Neural cell (in vitro differentiated cells): Measurements from ENCODE around the gene NRG3. TPM values are rescaled to one million over a fixed set of nuclear protein-coding genes. Genes with fewer than 3 reads are reported as not detected.

Experiments used
- H2AFZ ChIP-seq: fragments of 200-600, 300-800 bp; sonication (generic), shearing (Covaris generic); 2 replicates; pipeline ENCODE4 v1.6.0; 2014; ENCODE audit warnings: low read depth, mild to moderate bottlenecking, antibody characterized with exemption, low read length, moderate library complexity
- H3F3A ChIP-seq: fragments of 200-600 bp; shearing (Covaris generic); 2 replicates; pipeline ENCODE4 v1.6.1; 2016; ENCODE audit warnings: mild to moderate bottlenecking, moderate library complexity, mixed read lengths, antibody characterized with exemption, low read length; ENCODE audit not compliant: insufficient read depth, poor library complexity, severe bottlenecking
- H3K27ac ChIP-seq: fragments of 200-600, 300-800 bp; sonication (generic), shearing (Covaris generic); 2 replicates; pipeline ENCODE4 v1.5.1; 2014; ENCODE audit warnings: mild to moderate bottlenecking, low read length, moderate library complexity
- H3K27me3 ChIP-seq: fragments of 300-800, 200-600 bp; sonication (generic), shearing (Covaris generic); 2 replicates; pipeline ENCODE4 v1.6.0; 2014; ENCODE audit warnings: mild to moderate bottlenecking, low read depth, low read length, moderate library complexity; ENCODE audit not compliant: insufficient read depth
- H3K36me3 ChIP-seq: fragments of 300-800, 200-600 bp; sonication (generic), shearing (Covaris generic); 2 replicates; pipeline ENCODE4 v1.5.1; 2014; ENCODE audit warnings: mild to moderate bottlenecking, antibody characterized with exemption, low read length, moderate library complexity; ENCODE audit not compliant: insufficient read depth
- H3K4me2 ChIP-seq: fragments of 300-800, 200-600 bp; sonication (generic), shearing (Covaris generic); 2 replicates; pipeline ENCODE4 v1.6.0; 2014; ENCODE audit warnings: mild to moderate bottlenecking, low read length
- H3K4me3 ChIP-seq: fragments of 300-800, 200-600 bp; sonication (generic), shearing (Covaris generic); 2 replicates; pipeline ENCODE4 v1.5.1; 2014; ENCODE audit warnings: mild to moderate bottlenecking, low read length, moderate library complexity
- H3K79me2 ChIP-seq: fragments of 200-600 bp; shearing (Covaris generic); replicated peaks from 2 replicates; pipeline ENCODE4 v1.6.0; 2014; ENCODE audit warnings: mild to moderate bottlenecking, low read length, moderate library complexity; ENCODE audit not compliant: insufficient read depth
- H3K9ac ChIP-seq: fragments of 300-800, 200-600 bp; sonication (generic), shearing (Covaris generic); 2 replicates; pipeline ENCODE4 v1.6.1; 2016; ENCODE audit warnings: mild to moderate bottlenecking, low read length, mixed read lengths
- H3K9me2 ChIP-seq: fragments of 200-600 bp; shearing (Covaris generic); 2 replicates; pipeline ENCODE4 v1.6.1; 2016; ENCODE audit warnings: mild to moderate bottlenecking, low read length, mixed read lengths; ENCODE audit not compliant: insufficient read depth
- H3K9me3 ChIP-seq: fragments of 200-600, 300-800 bp; sonication (generic), shearing (Covaris generic); 2 replicates; pipeline ENCODE4 v1.6.1; 2016; ENCODE audit warnings: mild to moderate bottlenecking, mixed run types, low read length, moderate library complexity, mixed read lengths
- H4K20me1 ChIP-seq: fragments of 200-600 bp; shearing (Covaris generic); 2 replicates; pipeline ENCODE4 v1.6.1; 2016; ENCODE audit warnings: mild to moderate bottlenecking, mixed run types; ENCODE audit not compliant: insufficient read depth
- CTCF ChIP-seq: fragments of 450-650 bp; IDR thresholded peaks from 2 replicates; pipeline ENCODE4 v1.5.1; 2014; ENCODE audit warnings: antibody characterized with exemption, mild to moderate bottlenecking, moderate library complexity; ENCODE audit not compliant: poor library complexity, severe bottlenecking
- EP300 ChIP-seq: fragments of 450-650 bp; conservative IDR thresholded peaks from 2 replicates; pipeline ENCODE4 v1.6.1; 2014; ENCODE audit warnings: antibody characterized with exemption, mild to moderate bottlenecking, moderate library complexity; ENCODE audit not compliant: poor library complexity, severe bottlenecking
- EZH2 ChIP-seq: fragments of 200-600, 300-800 bp; shearing (Covaris generic), sonication (generic); IDR thresholded peaks from 2 replicates; pipeline ENCODE4 v1.6.1; 2014; ENCODE audit warnings: antibody characterized with exemption, low read length, borderline replicate concordance, mild to moderate bottlenecking; ENCODE audit not compliant: insufficient read depth, poor library complexity, severe bottlenecking
- MXI1 ChIP-seq: fragments of 450-650 bp; conservative IDR thresholded peaks from 2 replicates; pipeline ENCODE4 v1.6.1; 2014; ENCODE audit warnings: antibody characterized with exemption, mild to moderate bottlenecking; ENCODE audit not compliant: poor library complexity, severe bottlenecking
- POLR2AphosphoS5 ChIP-seq: IDR thresholded peaks from 2 replicates; pipeline ENCODE4 v1.6.1; 2012
- RAD21 ChIP-seq: fragments of 450-650 bp; conservative IDR thresholded peaks from 2 replicates; pipeline ENCODE4 v1.6.1; 2014; ENCODE audit warnings: antibody characterized with exemption, mild to moderate bottlenecking, moderate library complexity
- SMC3 ChIP-seq: fragments of 450-650 bp; conservative IDR thresholded peaks from 2 replicates; pipeline ENCODE4 v1.6.1; 2014; ENCODE audit warnings: antibody characterized with exemption, mild to moderate bottlenecking, moderate library complexity; ENCODE audit not compliant: poor library complexity
- TAF1 ChIP-seq: IDR thresholded peaks from 2 replicates; pipeline ENCODE4 v1.6.1; 2012; ENCODE audit warnings: low read depth
- polyA plus RNA-seq: library from polyadenylated mRNA; depleted of rRNA; stranded (reverse); fragments of >200 nt; gene quantifications from 2 replicates; pipeline ENCODE4 v1.2.3, GENCODE V29; 2014
- TF ChIP-seq, protein P1 (sequence below): IDR thresholded peaks from 2 replicates; pipeline ENCODE4 v1.6.1; 2012; ENCODE audit warnings: borderline replicate concordance

Gene NRG3
- polyA plus RNA-seq, 1 donor from 2014 or later, result 14.0 TPM

DNA sequence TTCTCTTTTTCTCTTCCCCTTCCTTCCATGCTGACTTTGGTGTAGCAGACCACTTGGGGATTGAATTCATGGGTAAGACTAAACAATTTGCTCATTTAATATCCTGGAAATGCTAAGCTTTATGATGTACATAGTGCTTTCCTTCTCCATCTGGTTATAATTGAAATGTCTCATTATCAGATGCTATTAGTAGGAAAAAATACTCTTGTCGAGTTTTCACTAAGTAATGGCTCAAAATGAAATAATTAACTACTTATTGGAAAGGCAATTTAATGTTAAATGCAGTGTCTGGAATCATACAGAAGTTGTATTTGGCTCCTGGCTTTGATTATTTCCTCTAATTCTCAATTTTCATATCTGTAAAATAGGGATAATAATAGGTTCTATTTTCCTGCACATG is 990.4 kb downstream of the NRG3 start:
- no peaks in the 10 kb centered on the region for H4K20me1 ChIP-seq
- H3K79me2 ChIP-seq, result no peaks in the 10 kb centered on the region

DNA sequence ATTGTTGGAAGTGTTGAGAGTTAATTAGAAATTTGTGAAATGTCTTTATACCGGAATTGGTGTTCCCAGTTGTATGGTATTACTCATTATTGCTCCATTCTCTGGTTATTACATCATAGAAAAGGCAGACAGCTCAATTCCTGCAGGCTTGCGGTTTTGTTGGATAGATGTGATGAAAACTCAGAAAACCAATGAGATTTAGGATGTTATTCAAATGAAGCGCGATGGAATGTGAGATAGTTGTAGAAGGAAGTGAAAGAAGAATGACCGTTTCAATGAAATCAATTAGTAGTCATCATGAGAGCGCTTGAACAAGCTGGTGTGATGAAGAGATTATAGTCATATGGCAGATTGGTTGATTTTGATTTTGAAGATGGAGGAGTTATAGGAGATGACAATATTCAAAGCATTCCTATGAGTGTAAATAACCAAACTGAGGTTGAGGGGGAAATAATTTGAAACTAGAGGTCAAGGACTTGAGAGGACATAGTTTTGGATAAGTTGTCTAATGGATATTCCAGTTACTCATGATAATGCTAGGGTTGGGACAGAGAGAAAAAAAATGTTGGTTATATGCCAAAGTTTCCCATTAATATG is 991.5 kb downstream of the NRG3 start:
- Histone ChIP-seq H3K4me2 (no peak overlapping the region), H3K9ac (no peak overlapping the region), H3F3A (no peaks in the 10 kb centered on the region), H3K27ac (no peak overlapping the region), H2AFZ (no peak overlapping the region), H3K9me3 (no peaks in the 10 kb centered on the region), H3K27me3 (no peaks in the 10 kb centered on the region), H4K20me1 (no peaks in the 10 kb centered on the region), H3K36me3 (no peaks in the 10 kb centered on the region), H3K4me3 (no peak overlapping the region), H3K9me2 (no peaks in the 10 kb centered on the region), H3K79me2 (no peaks in the 10 kb centered on the region)
- TF ChIP-seq POLR2AphosphoS5 (no peak), TAF1 (no peak), EP300 (no peak), MXI1 (no peak), RAD21 (no peak), SMC3 (no peak), CTCF (no peak)
- TF ChIP-seq, protein P1, sequence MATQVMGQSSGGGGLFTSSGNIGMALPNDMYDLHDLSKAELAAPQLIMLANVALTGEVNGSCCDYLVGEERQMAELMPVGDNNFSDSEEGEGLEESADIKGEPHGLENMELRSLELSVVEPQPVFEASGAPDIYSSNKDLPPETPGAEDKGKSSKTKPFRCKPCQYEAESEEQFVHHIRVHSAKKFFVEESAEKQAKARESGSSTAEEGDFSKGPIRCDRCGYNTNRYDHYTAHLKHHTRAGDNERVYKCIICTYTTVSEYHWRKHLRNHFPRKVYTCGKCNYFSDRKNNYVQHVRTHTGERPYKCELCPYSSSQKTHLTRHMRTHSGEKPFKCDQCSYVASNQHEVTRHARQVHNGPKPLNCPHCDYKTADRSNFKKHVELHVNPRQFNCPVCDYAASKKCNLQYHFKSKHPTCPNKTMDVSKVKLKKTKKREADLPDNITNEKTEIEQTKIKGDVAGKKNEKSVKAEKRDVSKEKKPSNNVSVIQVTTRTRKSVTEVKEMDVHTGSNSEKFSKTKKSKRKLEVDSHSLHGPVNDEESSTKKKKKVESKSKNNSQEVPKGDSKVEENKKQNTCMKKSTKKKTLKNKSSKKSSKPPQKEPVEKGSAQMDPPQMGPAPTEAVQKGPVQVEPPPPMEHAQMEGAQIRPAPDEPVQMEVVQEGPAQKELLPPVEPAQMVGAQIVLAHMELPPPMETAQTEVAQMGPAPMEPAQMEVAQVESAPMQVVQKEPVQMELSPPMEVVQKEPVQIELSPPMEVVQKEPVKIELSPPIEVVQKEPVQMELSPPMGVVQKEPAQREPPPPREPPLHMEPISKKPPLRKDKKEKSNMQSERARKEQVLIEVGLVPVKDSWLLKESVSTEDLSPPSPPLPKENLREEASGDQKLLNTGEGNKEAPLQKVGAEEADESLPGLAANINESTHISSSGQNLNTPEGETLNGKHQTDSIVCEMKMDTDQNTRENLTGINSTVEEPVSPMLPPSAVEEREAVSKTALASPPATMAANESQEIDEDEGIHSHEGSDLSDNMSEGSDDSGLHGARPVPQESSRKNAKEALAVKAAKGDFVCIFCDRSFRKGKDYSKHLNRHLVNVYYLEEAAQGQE, result no peak

More for the DNA sequence above, 990.4 kb downstream of the NRG3 start:
- Histone ChIP-seq H3F3A (no peaks in the 10 kb centered on the region), H3K36me3 (no peaks in the 10 kb centered on the region), H3K9me3 (no peaks in the 10 kb centered on the region), H3K9ac (no peak overlapping the region), H3K27me3 (no peaks in the 10 kb centered on the region), H3K4me2 (no peak overlapping the region), H3K27ac (no peak overlapping the region), H3K9me2 (no peaks in the 10 kb centered on the region), H2AFZ (no peak overlapping the region), H3K4me3 (no peak overlapping the region)
- no peak for TF ChIP-seq MXI1
- no peak for TF ChIP-seq CTCF
- TF ChIP-seq SMC3, result no peak
- TF ChIP-seq RAD21, result no peak
- no peak for TF ChIP-seq POLR2AphosphoS5
- no peak for TF ChIP-seq TAF1
- TF ChIP-seq EP300, result no peak
- TF ChIP-seq, protein P1, result no peak
- no peak for TF ChIP-seq EZH2
